IMR-90 (cell line): Measurements from ENCODE around the gene MYPN.

ENCODE experiments used
- BHLHE40 ChIP-seq: fragments of 150-350 bp; IDR thresholded peaks from 2 replicates; pipeline ENCODE4 v1.6.1; 2016; ENCODE audit warnings: mild to moderate bottlenecking, low read depth, low read length
- CEBPB ChIP-seq: IDR thresholded peaks from 2 replicates; pipeline ENCODE4 v1.6.1; 2012; ENCODE audit warnings: low read depth, low read length, improper control_type of control experiment
- FOS ChIP-seq: fragments of 150-350 bp; IDR thresholded peaks from 2 replicates; pipeline ENCODE4 v1.6.1; 2016; ENCODE audit warnings: low read depth, low read length
- MAFK ChIP-seq: IDR thresholded peaks from 2 replicates; pipeline ENCODE4 v1.6.1; 2012; ENCODE audit warnings: low read depth, low read length, improper control_type of control experiment
- MAZ ChIP-seq: IDR thresholded peaks from 2 replicates; pipeline ENCODE4 v1.6.1; 2012; ENCODE audit warnings: low read depth, mild to moderate bottlenecking, low read length, improper control_type of control experiment, moderate library complexity, borderline replicate concordance
- MXI1 ChIP-seq: IDR thresholded peaks from 2 replicates; pipeline ENCODE4 v1.6.1; 2012; ENCODE audit warnings: low read depth, mild to moderate bottlenecking, low read length, moderate library complexity, borderline replicate concordance
- POLR2A ChIP-seq: IDR thresholded peaks from 2 replicates; pipeline ENCODE4 v1.6.1; 2012; ENCODE audit warnings: mild to moderate bottlenecking, low read depth, low read length
- RFX5 ChIP-seq: IDR thresholded peaks from 2 replicates; pipeline ENCODE4 v1.8.0; 2012; ENCODE audit warnings: low read depth, mild to moderate bottlenecking, low read length, moderate library complexity
- SMC3 ChIP-seq: fragments of 150-350 bp; IDR thresholded peaks from 2 replicates; pipeline ENCODE4 v1.6.1; 2016; ENCODE audit warnings: low read depth, mild to moderate bottlenecking, antibody characterized with exemption, low read length, moderate library complexity
- TF ChIP-seq, protein P1 (sequence below): conservative IDR thresholded peaks from 2 replicates; pipeline ENCODE4 v1.5.1; 2012; ENCODE audit warnings: mild to moderate bottlenecking, low read depth, low read length, improper control_type of control experiment
- TF ChIP-seq, protein P2 (sequence below): fragments of 150-350 bp; IDR thresholded peaks from 2 replicates; pipeline ENCODE4 v1.6.1; 2017; ENCODE audit warnings: mild to moderate bottlenecking, antibody characterized with exemption, low read length, low read depth

DNA sequence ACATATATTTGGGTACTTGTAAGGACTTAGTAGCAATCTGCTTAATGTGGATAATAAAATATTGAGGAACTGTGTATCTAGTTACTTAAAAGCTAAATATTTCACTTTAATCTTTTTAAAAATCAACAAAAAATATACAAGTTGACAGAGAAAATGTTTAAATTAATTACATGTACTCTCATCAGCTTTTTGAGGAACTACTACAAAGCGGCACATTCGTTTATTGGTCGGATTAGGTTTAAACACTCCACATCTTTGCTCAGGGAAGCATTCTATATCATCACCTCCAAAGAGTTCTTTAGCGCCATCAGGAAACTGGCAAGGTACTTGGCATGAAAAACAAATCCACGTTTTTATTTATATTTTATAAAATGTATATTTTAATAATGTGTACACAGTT, 121.0 kb downstream of the MYPN start:
- no peak for TF ChIP-seq SMC3
- TF ChIP-seq, protein P1, sequence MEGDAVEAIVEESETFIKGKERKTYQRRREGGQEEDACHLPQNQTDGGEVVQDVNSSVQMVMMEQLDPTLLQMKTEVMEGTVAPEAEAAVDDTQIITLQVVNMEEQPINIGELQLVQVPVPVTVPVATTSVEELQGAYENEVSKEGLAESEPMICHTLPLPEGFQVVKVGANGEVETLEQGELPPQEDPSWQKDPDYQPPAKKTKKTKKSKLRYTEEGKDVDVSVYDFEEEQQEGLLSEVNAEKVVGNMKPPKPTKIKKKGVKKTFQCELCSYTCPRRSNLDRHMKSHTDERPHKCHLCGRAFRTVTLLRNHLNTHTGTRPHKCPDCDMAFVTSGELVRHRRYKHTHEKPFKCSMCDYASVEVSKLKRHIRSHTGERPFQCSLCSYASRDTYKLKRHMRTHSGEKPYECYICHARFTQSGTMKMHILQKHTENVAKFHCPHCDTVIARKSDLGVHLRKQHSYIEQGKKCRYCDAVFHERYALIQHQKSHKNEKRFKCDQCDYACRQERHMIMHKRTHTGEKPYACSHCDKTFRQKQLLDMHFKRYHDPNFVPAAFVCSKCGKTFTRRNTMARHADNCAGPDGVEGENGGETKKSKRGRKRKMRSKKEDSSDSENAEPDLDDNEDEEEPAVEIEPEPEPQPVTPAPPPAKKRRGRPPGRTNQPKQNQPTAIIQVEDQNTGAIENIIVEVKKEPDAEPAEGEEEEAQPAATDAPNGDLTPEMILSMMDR, result no peak
- no peak for TF ChIP-seq FOS
- TF ChIP-seq POLR2A, result no peak
- no peak for TF ChIP-seq BHLHE40
- no peak for TF ChIP-seq RFX5
- no peak for TF ChIP-seq MXI1
- no peak for TF ChIP-seq CEBPB
- TF ChIP-seq, protein P2, sequence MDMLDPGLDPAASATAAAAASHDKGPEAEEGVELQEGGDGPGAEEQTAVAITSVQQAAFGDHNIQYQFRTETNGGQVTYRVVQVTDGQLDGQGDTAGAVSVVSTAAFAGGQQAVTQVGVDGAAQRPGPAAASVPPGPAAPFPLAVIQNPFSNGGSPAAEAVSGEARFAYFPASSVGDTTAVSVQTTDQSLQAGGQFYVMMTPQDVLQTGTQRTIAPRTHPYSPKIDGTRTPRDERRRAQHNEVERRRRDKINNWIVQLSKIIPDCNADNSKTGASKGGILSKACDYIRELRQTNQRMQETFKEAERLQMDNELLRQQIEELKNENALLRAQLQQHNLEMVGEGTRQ, result no peak
- no peak for TF ChIP-seq MAFK
- no peak for TF ChIP-seq MAZ
